Raji (cell line): ENCODE measurements around the gene SARS1.

Source experiments
- POLR2A ChIP-seq: IDR thresholded peaks from 2 replicates; pipeline ENCODE4 v1.6.1; 2011; ENCODE audit warnings: low read depth, low read length, control low read depth; ENCODE audit not compliant: insufficient read depth

The SARS1 gene, protein sequence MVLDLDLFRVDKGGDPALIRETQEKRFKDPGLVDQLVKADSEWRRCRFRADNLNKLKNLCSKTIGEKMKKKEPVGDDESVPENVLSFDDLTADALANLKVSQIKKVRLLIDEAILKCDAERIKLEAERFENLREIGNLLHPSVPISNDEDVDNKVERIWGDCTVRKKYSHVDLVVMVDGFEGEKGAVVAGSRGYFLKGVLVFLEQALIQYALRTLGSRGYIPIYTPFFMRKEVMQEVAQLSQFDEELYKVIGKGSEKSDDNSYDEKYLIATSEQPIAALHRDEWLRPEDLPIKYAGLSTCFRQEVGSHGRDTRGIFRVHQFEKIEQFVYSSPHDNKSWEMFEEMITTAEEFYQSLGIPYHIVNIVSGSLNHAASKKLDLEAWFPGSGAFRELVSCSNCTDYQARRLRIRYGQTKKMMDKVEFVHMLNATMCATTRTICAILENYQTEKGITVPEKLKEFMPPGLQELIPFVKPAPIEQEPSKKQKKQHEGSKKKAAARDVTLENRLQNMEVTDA

GRCh38 chr1:109213824-109214693 lies at the start of gene SARS1:
Gene SARS1, plus strand, starts transcription at chr1:109213918. Its CDS starts 75 bp downstream, at chr1:109213993.
- peak; percentile 96 for TF ChIP-seq POLR2A

DNA sequence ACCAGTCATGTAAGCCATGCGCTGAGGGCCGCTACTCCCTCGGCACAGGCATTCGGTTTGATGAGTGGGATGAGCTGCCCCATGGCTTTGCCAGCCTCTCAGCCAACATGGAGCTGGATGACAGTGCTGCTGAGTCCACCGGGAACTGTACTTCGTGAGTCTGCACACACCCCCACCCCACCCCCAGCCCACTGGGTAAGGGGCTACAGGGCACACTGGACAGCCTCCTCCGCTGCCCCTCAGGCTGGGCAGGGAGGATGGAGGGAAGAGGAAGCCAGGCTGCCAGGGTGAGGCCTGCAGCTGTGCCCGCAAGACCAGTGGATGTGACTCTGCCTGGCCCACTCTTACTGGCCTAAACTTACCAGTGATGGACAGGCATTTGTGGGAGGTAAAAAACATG lies 49.2 kb upstream of the SARS1 start:
- TF ChIP-seq POLR2A: no peak

DNA sequence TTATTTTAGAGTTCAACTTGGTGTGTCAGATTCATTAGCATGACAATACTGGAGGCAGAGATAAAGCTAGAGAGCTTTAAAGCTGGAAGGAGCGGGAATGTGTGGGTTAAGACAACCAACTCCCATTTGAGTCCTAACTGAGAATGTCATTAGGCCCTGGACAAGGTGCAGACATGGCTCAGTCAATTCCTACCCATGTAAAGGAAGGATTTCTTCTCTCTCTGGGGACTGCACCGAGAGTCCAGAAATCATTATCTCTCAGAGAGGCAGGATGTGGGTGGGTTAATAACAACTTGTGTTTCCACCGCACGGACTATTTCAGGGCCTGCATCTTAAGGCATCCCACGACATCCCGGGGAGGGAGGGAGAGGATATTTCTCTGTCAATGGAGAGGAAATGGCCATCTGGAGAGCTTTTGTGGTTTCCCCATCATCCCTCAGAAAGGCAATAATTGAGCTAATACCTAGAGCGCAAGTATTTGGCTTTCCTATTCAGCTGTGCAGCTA lies 46.7 kb upstream of the SARS1 start:
- no peak for TF ChIP-seq POLR2A

DNA sequence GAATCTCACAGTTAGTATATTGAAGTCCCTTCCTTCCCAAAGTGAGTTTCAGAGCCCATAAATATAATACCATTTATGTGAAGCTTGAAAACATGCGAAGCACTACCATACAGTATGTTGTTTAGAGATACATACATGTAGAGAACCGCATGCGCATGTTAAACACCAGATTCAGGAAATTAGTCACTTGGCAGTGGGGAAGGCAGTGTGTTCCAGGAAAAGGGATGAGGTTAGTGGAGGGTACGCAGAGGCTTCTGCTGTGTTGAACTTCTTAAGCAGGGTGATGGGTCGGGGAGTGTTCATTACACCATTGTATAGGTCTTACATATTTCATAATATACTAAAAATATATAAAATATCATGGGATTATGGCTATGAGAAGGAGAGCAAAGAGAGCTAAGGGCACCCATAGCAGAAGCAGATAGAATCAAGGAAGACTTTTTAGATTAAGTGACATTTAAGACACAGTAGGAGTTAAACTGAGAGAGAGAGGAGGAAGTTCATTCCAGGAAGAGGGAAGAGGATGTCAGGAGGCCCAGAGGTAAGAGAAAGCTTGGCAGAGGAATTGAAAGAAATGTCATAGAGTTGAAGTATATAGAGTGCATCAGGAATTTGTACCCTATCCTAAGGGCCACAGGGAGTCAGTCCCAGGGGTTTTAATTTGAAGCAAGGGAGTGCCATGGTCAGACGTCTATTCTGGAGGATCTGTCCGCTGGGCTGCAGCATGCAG lies 43.5 kb upstream of the SARS1 start:
- no peak for TF ChIP-seq POLR2A

DNA sequence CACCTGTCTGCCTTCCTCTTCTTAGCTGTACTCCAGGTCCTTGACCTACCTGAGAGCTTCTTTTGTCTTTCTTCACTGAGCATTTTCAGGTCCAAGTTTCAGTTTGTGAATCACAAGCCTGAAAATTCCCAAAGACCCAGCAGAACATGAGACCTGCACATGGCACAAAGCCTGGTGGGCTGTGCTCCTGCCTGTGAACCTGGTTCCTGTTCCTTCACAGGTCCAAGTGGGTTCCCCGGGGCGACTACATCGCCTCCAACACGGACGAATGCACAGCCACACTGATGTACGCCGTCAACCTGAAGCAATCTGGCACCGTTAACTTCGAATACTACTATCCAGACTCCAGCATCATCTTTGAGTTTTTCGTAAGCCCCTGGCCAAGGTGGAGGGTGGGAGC lies 42.1 kb upstream of the SARS1 start:
- no peak for TF ChIP-seq POLR2A

- TF ChIP-seq POLR2A: no peak
Observed at GRCh38 chr1:109181085-109181806, 32.5 kb upstream of the SARS1 start.

- no peak for TF ChIP-seq POLR2A
Observed at GRCh38 chr1:109181807-109182163, 31.9 kb upstream of the SARS1 start.

GRCh38 chr1:109183058-109183738 lies 30.5 kb upstream of the SARS1 start:
- no peak for TF ChIP-seq POLR2A

DNA sequence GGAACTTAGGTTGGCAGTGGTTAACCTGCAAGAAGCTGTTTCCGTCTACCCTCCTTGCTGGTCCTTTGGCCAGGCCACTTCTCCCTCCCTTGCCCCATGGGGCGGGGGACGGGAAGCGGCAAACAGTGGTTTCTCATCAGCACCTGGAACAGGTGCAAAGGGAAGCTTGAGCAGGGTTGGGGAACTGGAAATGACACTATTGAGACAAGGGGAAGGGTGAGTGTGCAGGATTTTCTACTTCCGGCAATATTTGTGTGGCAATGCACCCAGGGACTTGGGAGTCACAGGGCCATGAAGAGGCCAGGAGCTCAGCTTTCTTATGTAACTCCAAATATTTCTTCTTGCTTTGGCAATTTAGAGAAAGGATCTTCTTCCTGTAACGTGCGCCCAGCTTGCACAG lies 29.0 kb upstream of the SARS1 start:
- no peak for TF ChIP-seq POLR2A

GRCh38 chr1:109185357-109185756 lies 28.4 kb upstream of the SARS1 start:
- no peak for TF ChIP-seq POLR2A

- TF ChIP-seq POLR2A: no peak
Observed at GRCh38 chr1:109185990-109186732, 27.6 kb upstream of the SARS1 start.

DNA sequence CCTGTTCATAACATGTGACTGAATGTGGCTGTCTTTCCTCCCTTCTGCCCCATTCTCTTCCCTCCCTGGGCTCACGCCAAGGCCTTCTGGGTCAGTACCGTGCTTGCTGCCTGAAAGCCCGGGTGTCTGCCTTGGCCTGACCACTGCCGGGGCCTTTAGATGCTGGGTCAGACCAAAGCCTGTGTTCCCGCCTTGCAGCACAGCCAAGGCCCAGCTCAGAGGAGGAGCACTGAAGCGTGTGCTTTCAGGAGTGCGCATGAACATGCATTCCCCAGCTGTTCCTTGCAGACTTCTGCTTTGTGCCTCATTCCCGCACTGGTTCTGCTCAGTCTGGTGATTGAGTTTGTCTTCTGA lies 27.0 kb upstream of the SARS1 start:
- no peak for TF ChIP-seq POLR2A

- TF ChIP-seq POLR2A: no peak
Observed at GRCh38 chr1:109187127-109187526, 26.6 kb upstream of the SARS1 start.

GRCh38 chr1:109188200-109188599 lies 25.5 kb upstream of the SARS1 start:
- TF ChIP-seq POLR2A: no peak

DNA sequence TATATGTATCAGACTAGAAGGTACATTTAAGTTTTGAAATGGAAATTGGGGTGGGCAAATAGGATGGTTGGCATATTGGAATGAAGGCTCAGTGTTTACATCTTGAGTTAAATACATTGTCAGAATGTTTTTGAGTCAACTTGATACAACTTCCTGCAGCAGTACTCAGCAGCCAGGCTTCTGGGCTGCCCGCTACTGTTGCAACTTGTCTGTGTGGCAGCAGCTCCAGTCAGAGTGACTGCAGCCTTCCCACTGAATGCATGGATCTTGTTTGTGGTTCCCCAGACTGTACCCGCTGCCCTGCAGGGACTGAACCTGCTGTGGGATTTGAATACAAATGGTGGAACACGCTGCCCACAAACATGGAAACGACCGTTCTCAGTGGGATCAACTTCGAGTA lies 24.9 kb upstream of the SARS1 start:
- TF ChIP-seq POLR2A: no peak
